HFF-Myc (cell line): Measurements from ENCODE around the gene PRKD1.

Experiments
- DNase-seq: peaks from one replicate; pipeline ENCODE4 v3.0.0-alpha.2; 2011; ENCODE audit warnings: low read depth; ENCODE audit errors: extremely low read depth
- H3K4me3 ChIP-seq: replicated peaks from 2 replicates; pipeline ENCODE4 v1.5.1; 2011; ENCODE audit warnings: low read depth, mild to moderate bottlenecking, control low read depth, low read length
- CTCF ChIP-seq: IDR thresholded peaks from 2 replicates; pipeline ENCODE4 v1.5.1; 2012; ENCODE audit warnings: mild to moderate bottlenecking, low read depth, low read length, control low read depth; ENCODE audit errors: missing control alignments

The PRKD1 gene

GRCh38 chr14:29636870-29637269 lies 290.8 kb downstream of the PRKD1 start:
- no peak overlapping the region for H3K4me3 ChIP-seq
- DNase-seq: no peak
- TF ChIP-seq CTCF: no peak

- H3K4me3 ChIP-seq: no peak overlapping the region
- DNase-seq: no peak
- TF ChIP-seq CTCF: no peak
These were observed 297.0 kb downstream of the PRKD1 start for GRCh38 chr14:29630566-29631160.

GRCh38 chr14:29629839-29630238 lies 297.8 kb downstream of the PRKD1 start:
- TF ChIP-seq CTCF: no peak
- DNase-seq: no peak

GRCh38 chr14:29627137-29627536 lies 300.5 kb downstream of the PRKD1 start:
- no peak overlapping the region for H3K4me3 ChIP-seq
- no peak for TF ChIP-seq CTCF
- DNase-seq: peak; percentile 6

More at GRCh38 chr14:29629839-29630238, 297.8 kb downstream of the PRKD1 start:
- no peak overlapping the region for H3K4me3 ChIP-seq

DNA sequence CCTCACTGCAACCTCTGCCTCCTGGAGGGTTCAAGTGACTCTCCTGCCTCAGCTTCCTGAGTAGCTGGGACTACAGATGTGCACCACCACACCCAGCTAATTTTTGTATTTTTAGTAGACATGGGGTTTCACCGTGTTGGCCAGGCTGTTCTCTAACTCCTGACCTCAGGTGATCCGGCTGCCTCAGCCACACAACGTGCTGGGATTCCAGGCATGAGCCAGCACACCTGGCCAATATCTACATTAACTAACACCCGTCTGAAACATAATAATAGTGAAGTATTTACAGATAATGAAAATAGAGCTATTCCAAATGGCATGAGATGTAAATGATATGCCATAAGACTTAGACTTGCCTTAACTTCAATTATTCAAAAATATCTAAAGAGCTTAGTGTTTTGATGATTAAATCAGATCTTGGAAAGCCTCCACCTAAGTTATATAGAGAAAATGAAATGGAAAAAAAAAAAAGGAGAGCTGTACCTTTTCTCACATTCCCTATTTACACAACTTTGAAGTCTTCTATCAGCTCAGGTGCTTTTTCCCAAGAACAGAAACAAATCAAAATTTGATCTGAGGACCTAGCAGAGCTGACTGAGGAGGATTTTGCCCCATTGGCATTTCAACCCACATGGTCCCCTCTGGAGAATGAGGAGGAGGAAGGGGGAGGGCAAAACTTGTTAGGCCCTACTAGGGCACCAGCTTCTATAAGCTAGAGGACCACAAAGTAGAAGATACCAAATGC lies 309.2 kb downstream of the PRKD1 start:
- DNase-seq: no peak
- no peak for TF ChIP-seq CTCF
- H3K4me3 ChIP-seq: no peak overlapping the region

DNA sequence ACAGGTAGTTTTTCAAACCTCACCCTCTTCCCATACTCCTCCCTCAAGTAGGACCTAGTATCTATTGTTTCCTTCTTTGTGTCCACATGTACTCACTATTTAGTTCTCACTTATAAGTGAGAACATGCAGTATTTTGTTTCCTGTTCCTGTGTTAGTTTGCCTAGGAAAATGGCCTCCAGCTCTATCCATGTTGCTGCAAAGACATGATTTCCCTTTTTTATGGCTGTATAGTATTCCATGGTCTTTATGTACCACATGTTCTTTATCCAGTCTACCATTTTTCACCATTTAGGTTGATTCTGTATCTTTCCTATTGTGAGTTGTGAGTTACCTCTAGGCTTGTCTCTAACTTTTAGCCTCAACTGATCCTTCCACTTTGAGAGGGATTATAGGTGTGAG lies 310.7 kb downstream of the PRKD1 start:
- no peak overlapping the region for H3K4me3 ChIP-seq
- DNase-seq: no peak
- TF ChIP-seq CTCF: no peak
